ENCODE results near the gene ERICH4. TPM values are rescaled to one million over a fixed set of nuclear protein-coding genes. Genes with fewer than 3 reads are reported as not detected.
"Not testable (repeated sequence)": the region's sequence is repeated elsewhere in the genome, so short reads cannot be mapped to it uniquely, and the experiment has no call there.

The ERICH4 gene
- total RNA-seq, 1 donor from 2014 or later = not detected

DNA sequence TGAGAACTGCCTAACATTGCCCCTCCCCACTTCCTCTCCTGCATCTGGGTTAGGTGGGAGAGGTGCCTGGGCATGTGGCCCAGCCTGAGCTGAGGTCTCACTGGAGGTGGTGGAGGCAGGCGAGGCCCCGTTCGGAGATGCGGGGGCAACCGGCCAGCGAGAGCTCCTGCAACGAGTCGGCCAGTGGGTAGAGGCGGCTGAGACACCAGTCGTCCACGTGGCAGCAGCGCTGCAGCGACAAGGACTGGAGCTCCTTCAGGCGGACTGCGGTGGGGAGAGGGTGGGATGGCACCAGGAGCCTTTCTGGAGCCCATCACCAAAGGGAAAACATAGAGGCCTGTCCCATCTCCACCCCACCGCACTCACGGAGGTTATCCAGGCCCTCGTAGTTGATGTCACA lies 9.8 kb upstream of the ERICH4 start:
- Histone ChIP-seq H3K36me3 (peaks cover 56% of the 10 kb centered on the region), H3K27ac (no peak overlapping the region), H3K27me3 (ENCODE audit: low read depth) (no peaks in the 10 kb centered on the region), H3K4me3 (no peak overlapping the region), H3K9me3 (no peaks in the 10 kb centered on the region), H3K4me1 (peaks cover 10% of the 10 kb centered on the region)
- ATAC-seq = no peak
- DNase-seq = no peak
- intact Hi-C loops (cut with DNase I) = no loop called here
- no peak for TF ChIP-seq CTCF (IDR thresholded peaks at IDR 0.05)

GRCh38 chr19:41434450-41434849 lies 8.5 kb upstream of the ERICH4 start:
- Histone ChIP-seq H3K4me1 (peaks cover 12% of the 10 kb centered on the region), H3K27ac (no peak overlapping the region), H3K4me3 (no peak overlapping the region), H3K36me3 (peaks cover 56% of the 10 kb centered on the region), H3K9me3 (no peaks in the 10 kb centered on the region), H3K27me3 (ENCODE audit: low read depth) (no peaks in the 10 kb centered on the region)
- ATAC-seq (no peak), DNase-seq (no peak)
- intact Hi-C loops (cut with DNase I) = no loop called here
- TF ChIP-seq CTCF (IDR thresholded peaks at IDR 0.05) = no peak

DNA sequence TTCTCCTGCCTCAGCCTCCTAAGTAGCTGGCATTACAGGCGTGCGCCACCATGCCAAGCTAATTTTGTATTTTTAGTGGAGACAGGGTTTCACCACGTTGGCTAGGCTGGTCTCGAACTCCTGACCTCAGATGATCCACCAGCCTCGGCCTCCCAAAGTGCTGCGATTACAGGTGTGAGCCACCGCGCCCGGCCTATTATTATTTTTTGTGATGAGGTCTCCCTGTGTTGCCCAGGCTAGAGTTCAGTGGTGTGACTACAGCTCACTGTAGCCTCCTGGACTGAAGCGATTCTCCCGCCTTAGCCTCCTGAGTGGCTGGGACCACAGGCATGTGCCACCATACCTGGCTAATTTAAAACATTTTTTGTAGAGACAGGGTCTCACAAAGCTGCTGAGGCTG lies 7.6 kb upstream of the ERICH4 start:
- ATAC-seq; H3K27me3 ChIP-seq (ENCODE audit: low read depth); H3K27ac ChIP-seq; H3K9me3 ChIP-seq; intact Hi-C loops (cut with DNase I); H3K4me3 ChIP-seq; DNase-seq: not testable (repeated sequence)
- peaks cover 18% of the 10 kb centered on the region for H3K4me1 ChIP-seq
- peaks cover 56% of the 10 kb centered on the region for H3K36me3 ChIP-seq

- Histone ChIP-seq H3K9me3 (no peaks in the 10 kb centered on the region), H3K27ac (no peak overlapping the region), H3K27me3 (ENCODE audit: low read depth) (no peaks in the 10 kb centered on the region), H3K36me3 (peaks cover 50% of the 10 kb centered on the region), H3K4me3 (no peak overlapping the region), H3K4me1 (peaks cover 20% of the 10 kb centered on the region)
- ATAC-seq = no peak
- no peak for DNase-seq
- intact Hi-C loops (cut with DNase I) = no loop called here
- TF ChIP-seq CTCF (IDR thresholded peaks at IDR 0.05) = no peak
Measured at GRCh38 chr19:41435936-41436673, 6.9 kb upstream of the ERICH4 start.

DNA sequence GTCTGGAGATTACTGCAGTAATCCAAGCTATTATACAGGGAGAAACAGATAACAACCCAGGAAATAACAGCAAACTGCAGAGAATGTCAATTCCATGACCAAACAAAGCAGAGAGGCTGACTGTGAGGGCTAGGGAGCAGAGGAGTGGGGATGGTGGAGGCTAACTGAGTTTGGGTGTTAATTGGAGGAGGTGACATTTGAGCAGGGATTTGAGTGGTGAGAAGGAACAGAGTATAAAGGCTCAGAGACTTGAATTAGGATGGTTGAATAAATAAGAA lies 6.3 kb upstream of the ERICH4 start:
- no peak for TF ChIP-seq CTCF (IDR thresholded peaks at IDR 0.05)
- Histone ChIP-seq H3K4me1 (peaks cover 20% of the 10 kb centered on the region), H3K4me3 (no peak overlapping the region), H3K27me3 (ENCODE audit: low read depth) (no peaks in the 10 kb centered on the region), H3K27ac (no peak overlapping the region), H3K36me3 (peaks cover 45% of the 10 kb centered on the region), H3K9me3 (no peaks in the 10 kb centered on the region)
- intact Hi-C loops (cut with DNase I) = no loop called here
- DNase-seq (no peak), ATAC-seq (no peak)

DNA sequence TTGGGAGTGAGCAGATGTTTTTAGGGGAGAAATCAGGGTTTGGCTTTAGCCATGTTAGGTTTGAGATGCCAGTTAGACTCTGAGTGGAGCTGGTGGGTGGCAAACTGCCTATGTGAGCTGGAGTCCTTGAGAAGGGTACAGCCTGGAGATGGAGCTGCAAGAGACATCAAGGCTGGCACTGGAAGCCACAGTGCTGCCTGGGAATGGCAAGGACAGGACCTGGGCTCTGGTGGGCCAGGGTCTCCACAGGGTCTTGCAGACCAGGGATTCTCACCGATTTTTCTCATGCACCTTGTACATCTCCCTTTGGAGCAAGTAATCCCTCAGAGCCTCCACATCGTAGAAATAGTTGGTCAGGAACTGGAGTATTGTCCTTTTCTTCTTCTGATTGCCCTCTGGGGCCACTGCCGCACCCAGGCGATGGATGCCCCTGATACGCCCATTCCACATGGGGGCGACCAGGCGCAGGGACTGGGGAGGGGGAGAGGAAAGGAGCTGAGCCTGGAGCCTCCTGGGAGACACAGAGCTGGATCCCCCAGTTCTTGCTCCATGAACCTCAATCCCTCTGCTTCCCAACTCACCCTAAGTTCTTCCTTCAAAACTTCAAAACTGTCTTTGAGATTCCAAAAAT lies 4.9 kb upstream of the ERICH4 start:
- Histone ChIP-seq H3K4me3 (no peak overlapping the region), H3K27ac (no peak overlapping the region), H3K27me3 (ENCODE audit: low read depth) (no peaks in the 10 kb centered on the region), H3K36me3 (peaks cover 35% of the 10 kb centered on the region), H3K4me1 (peaks cover 20% of the 10 kb centered on the region), H3K9me3 (no peaks in the 10 kb centered on the region)
- no peak for ATAC-seq
- intact Hi-C loops (cut with DNase I) = no loop called here
- no peak for DNase-seq
- TF ChIP-seq CTCF (IDR thresholded peaks at IDR 0.05) = no peak

Measured in lower lobe of right lung (tissue), 2 donors.